ENCODE measurements around the gene RAF1.
A peak's percentile ranks its signal among the peaks of the same experiment; 100 is the strongest.
"Not testable (repeated sequence)": the region's sequence is repeated elsewhere in the genome, so short reads cannot be mapped to it uniquely, and the experiment has no call there.

The RAF1 gene

DNA sequence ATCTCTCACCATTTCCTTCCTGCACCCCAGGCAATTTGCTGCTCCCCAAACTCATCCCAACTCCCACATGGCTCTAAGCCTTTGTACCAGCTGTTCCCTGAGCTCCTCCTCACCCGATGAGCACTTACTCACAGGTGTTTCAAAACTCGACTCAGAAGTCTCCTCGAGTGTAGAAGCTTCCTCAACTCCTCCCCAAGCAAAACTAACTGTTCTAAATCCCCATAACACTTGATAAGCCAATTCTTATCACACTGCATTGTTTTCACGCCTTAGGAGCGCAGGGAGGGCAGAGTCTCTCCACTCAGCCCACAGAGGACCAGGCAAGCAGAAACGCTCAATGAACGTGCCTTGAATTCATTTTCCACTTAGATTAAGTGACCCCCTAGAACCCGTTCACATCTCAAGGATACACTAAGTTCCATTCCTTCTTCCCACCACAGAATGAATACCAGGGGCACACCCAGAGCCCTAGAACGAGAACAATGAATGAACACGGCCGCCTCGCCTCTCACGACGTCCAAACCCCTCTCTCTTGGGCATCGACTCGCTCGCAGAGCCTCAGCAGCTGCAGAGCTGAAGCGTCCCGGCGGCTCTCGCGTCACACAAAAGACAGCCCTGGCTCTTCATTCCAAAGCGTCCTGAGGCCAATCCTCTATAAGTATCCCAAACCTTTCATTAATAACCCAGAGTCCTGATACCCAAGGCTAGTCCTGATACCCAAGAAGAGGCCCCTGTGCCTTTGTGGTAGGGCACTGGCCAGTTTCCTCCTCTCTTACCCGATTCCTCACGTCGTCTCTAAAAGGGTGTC lies 1.1 kb downstream of the RAF1 start:
- Histone ChIP-seq H3K4me1 (ENCODE audit: insufficient read depth, low read length) (peaks cover 19% of the 10 kb centered on the region; the same call in 1 of the 2 replicates), H3K9ac (ENCODE audit: low read depth, low read length) (peak overlapping the region; percentile 99), H3K36me3 (ENCODE audit: insufficient read depth, low read length) (no peaks in the 10 kb centered on the region), H3K9me3 (ENCODE audit: control insufficient read depth, insufficient read depth, low read length) (no peaks in the 10 kb centered on the region)

DNA sequence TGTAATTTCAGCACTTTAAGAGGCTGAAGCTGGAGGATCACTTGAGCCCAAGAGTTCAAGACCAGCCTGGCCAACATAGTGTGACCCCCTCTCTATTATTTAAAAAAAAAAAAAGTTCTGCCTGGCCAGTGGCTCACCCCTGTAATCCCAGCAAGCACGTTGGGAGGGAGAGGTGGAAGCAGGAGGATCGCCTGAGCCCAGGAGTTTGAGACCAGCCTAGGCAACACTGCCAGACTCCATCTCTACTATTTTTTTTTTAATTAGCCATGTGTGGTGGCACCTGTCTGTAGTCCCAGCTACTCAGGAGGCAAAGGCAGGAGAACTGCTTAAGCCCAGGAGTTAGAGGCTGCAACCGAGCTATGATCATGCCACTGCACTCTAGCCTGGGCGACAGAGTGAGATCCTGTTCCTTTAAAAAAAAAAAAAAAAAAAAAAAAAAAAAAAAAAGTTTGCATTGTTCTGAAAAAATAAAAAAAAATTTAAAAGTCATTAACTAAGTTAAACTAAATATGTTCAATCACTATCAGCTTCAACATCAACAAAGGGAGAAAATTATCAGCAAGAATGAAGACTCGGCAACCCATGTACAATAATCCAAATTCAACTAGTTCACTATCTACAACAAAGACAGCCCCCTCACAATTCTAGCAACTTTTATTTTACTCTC lies 1.9 kb downstream of the RAF1 start:
- peaks cover 19% of the 10 kb centered on the region; the same call in 1 of the 2 replicates for H3K4me1 ChIP-seq (ENCODE audit: insufficient read depth, low read length)
- no peaks in the 10 kb centered on the region for H3K9me3 ChIP-seq (ENCODE audit: control insufficient read depth, insufficient read depth, low read length)
- peak overlapping the region; percentile 99 for H3K9ac ChIP-seq (ENCODE audit: low read depth, low read length)
- no peaks in the 10 kb centered on the region for H3K36me3 ChIP-seq (ENCODE audit: insufficient read depth, low read length)

DNA sequence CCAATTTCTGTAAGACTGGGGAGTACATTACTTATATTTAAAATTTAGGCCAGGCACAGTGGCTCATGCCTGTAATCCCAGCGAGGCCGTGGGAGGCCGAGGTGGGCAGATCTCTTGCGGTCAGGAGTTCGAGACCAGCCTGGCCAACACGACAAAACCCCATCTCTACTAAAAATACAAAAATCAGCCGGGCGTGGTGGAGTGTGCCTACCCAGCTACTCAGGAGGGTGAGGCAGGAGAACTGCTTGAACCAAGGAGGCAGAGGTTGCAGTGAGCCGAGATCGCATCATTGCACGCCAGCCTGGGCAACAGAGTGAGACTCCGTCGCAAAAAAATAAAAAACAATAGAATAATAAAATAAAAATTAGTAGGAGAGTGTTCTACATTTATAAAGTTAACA lies 2.5 kb downstream of the RAF1 start:
- H3K9me3 ChIP-seq (ENCODE audit: control insufficient read depth, insufficient read depth, low read length) = not testable (repeated sequence)

DNA sequence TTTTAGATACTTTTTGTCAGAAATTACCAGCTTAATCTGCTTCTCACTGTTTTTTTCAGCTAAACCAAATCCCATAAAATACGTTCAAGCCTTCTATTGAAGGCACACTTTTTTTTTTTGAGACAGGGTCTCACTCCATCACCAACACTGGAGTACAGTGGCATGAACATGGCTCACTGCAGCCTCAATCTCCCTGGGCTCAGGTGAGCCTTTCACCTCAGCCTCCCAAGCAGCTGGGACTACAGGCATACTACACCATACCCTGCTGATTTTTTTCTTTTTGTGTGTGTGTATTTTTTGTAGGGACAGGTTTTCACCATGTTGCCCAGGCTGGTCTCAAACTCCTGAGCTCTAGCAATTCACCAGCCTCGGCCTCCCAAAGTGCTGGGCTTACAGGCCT lies 3.7 kb downstream of the RAF1 start:
- Histone ChIP-seq H3K9me3 (ENCODE audit: control insufficient read depth, insufficient read depth, low read length) (no peaks in the 10 kb centered on the region), H3K4me1 (ENCODE audit: insufficient read depth, low read length) (peaks cover 25% of the 10 kb centered on the region), H3K36me3 (ENCODE audit: insufficient read depth, low read length) (no peaks in the 10 kb centered on the region), H3K9ac (ENCODE audit: low read depth, low read length) (no peak overlapping the region)

More for the DNA sequence above, 2.5 kb downstream of the RAF1 start:
- H3K4me1 ChIP-seq (ENCODE audit: insufficient read depth, low read length) = peaks cover 20% of the 10 kb centered on the region
- H3K9ac ChIP-seq (ENCODE audit: low read depth, low read length); H3K36me3 ChIP-seq (ENCODE audit: insufficient read depth, low read length): not testable (repeated sequence)

DNA sequence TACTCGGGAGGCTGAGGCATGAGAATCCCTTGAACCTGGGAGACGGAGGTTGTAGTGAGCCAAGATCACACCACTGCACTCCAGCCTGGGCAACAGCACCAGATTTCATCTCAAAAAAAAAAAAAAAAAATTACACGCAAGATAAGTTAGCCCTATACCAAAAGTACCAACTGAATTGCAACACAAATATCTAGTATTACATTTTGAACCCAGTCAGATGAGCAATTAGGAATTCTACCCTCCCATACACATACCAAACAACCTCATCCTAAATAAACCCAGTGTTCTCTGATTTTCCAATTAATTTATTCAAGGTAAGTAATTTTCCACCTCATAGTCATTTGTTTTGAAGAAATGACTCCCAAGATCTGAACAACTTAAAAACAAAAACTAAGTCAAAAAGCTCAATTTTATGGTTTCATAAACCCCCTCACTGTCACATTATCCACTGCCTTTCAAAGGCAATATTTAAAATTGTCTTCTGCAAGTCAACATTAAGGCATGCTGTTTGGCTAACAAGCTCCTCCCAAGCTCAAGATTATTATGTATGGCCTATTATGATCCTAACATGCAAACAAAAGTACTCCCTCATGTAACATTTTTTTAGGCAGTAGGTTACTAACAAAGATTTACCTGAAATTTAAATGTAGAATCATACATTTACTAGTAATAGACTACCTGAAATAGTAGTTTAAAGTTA lies 4.5 kb downstream of the RAF1 start:
- Histone ChIP-seq H3K9me3 (ENCODE audit: control insufficient read depth, insufficient read depth, low read length) (no peaks in the 10 kb centered on the region), H3K9ac (ENCODE audit: low read depth, low read length) (no peak overlapping the region), H3K36me3 (ENCODE audit: insufficient read depth, low read length) (no peaks in the 10 kb centered on the region), H3K4me1 (ENCODE audit: insufficient read depth, low read length) (peaks cover 25% of the 10 kb centered on the region)

DNA sequence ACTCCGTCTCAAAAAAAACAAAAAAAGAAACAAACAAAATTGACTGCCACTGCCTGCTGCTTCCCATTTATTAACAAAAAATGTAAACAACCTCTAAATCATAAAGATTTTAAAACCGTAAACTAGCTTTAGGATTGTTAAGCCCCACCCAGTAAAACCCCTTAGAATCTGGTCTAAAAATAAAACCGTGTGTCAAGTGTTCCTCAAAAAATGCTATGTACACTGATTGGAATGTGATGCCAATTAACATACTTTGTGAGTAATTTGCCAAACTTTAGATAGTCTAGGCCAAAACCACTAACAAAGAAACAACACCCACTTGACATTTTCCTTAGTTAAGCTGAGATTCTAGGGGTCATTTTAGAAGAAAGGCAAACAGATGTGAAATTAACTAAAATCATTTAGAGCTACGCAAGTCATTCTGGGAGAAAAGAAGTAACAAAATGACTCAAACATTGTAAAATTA lies 5.3 kb downstream of the RAF1 start:
- H3K9me3 ChIP-seq (ENCODE audit: control insufficient read depth, insufficient read depth, low read length) = no peaks in the 10 kb centered on the region
- peaks cover 25% of the 10 kb centered on the region for H3K4me1 ChIP-seq (ENCODE audit: insufficient read depth, low read length)
- no peak overlapping the region for H3K9ac ChIP-seq (ENCODE audit: low read depth, low read length)
- H3K36me3 ChIP-seq (ENCODE audit: insufficient read depth, low read length) = no peaks in the 10 kb centered on the region

DNA sequence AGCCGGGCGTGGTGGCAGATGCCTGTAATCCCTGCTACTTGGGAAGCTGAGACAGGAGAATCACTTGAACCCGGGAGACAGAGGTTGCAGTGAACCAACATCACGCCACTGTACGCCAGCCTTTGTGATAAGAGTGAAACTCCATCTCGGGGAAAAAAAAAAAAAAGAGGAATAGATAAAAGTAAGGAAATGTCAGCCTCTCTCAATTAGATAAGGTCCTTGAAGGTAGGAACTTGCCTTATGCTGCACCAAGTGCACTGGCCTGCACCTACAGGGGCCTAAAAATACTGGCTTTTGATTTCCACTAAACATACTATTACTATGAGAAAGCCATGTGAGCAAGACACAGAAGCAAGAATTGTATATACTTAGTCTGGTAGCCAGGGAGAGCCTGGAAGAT lies 7.1 kb downstream of the RAF1 start:
- H3K9me3 ChIP-seq (ENCODE audit: control insufficient read depth, insufficient read depth, low read length) = no peaks in the 10 kb centered on the region
- no peaks in the 10 kb centered on the region for H3K36me3 ChIP-seq (ENCODE audit: insufficient read depth, low read length)
- H3K4me1 ChIP-seq (ENCODE audit: insufficient read depth, low read length) = peaks cover 25% of the 10 kb centered on the region
- H3K9ac ChIP-seq (ENCODE audit: low read depth, low read length) = no peak overlapping the region

DNA sequence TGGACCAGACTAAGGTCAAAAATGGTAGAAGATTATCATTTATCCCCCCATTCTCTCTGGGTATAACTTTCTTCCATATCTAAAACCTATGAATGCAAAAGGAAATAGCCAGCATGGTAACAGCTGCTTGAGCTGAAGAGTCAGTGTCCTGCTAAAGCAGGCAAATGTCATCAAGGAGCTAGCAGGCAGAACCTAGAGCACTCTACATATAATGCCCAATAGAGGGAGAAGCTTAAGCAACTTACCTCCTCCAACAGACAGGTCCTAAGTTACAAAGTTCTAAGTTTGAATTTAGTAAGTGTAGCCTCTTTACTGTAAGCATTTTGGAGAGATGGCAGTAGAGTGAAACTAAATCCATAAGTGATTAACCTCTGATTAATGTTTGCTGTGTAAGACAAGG lies 7.7 kb downstream of the RAF1 start:
- Histone ChIP-seq H3K9me3 (ENCODE audit: control insufficient read depth, insufficient read depth, low read length) (no peaks in the 10 kb centered on the region), H3K4me1 (ENCODE audit: insufficient read depth, low read length) (peaks cover 25% of the 10 kb centered on the region), H3K9ac (ENCODE audit: low read depth, low read length) (no peak overlapping the region)

DNA sequence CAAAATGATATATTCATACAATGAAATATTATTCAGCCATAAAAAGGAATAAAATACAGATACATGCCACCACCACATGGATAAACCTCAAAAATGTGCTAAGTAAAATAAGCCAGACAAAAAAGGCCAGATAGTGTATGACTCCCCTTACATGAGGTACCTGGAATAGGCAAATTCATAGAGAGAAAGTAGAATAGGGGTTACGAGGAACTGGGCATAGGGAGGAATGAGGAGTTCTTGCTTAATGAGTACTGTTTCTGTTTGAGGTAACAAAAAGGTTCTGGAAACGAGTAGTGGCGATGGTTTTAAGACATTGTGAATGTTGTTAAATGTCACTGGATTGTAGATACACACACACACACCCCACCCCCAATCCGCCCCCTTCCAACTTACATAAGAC lies 8.2 kb downstream of the RAF1 start:
- H3K4me1 ChIP-seq (ENCODE audit: insufficient read depth, low read length) = peaks cover 25% of the 10 kb centered on the region
- H3K36me3 ChIP-seq (ENCODE audit: insufficient read depth, low read length) = no peaks in the 10 kb centered on the region
- no peaks in the 10 kb centered on the region for H3K9me3 ChIP-seq (ENCODE audit: control insufficient read depth, insufficient read depth, low read length)
- H3K9ac ChIP-seq (ENCODE audit: low read depth, low read length) = no peak overlapping the region

More for the DNA sequence above, 7.7 kb downstream of the RAF1 start:
- no peaks in the 10 kb centered on the region for H3K36me3 ChIP-seq (ENCODE audit: insufficient read depth, low read length)

DNA sequence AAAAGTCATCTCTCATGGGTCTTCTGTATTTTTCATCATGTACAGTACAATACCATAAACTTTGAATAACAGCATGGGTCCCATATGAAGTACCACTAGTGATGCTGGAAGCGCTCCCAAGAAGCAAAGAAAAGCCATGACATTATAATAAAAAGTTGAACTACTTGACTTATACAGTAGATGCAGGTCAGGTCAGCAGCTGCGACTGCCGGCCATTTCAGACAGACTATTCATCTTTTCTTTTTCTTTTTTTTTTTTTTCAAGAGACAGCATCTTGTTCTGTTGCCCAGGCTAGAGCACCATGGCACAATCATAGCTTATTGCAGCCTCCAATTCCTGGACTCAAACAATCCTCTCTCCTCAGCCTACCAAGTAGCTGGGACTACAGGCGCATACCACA lies 10.2 kb downstream of the RAF1 start:
- no peaks in the 10 kb centered on the region for H3K36me3 ChIP-seq (ENCODE audit: insufficient read depth, low read length)

DNA sequence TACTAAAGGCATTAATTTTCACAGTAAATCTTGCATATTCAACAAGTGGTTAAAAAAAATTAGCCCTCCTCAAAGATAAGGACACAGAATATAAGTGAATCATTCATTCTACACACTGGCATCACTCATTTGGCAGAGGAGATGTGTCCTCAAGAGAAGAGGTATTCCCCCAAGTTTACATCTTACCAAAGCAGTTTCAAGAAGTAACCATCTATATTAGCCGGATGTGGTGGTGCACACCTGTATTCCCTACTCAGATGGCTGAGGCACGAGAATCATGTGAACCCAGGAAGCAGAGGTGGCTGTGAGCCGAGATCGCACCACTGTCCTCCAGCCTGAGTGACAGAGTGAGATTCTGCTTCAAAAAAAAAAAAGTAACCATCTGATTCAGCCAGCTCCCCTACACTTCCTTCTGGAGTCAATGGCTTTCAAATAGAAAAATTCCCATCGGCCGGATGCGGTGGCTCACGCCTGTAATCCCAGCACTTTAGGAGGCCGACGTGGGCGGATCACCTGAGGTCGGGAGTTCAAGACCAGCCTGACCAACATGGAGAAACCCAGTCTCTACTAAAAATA lies 15.4 kb downstream of the RAF1 start:
- Histone ChIP-seq H3K9ac (ENCODE audit: low read depth, low read length) (no peak overlapping the region), H3K9me3 (ENCODE audit: control insufficient read depth, insufficient read depth, low read length) (no peaks in the 10 kb centered on the region), H3K4me1 (ENCODE audit: insufficient read depth, low read length) (no peaks in the 10 kb centered on the region), H3K36me3 (ENCODE audit: insufficient read depth, low read length) (no peaks in the 10 kb centered on the region)

More for the DNA sequence above, 10.2 kb downstream of the RAF1 start:
- Histone ChIP-seq H3K9me3 (ENCODE audit: control insufficient read depth, insufficient read depth, low read length) (no peaks in the 10 kb centered on the region), H3K9ac (ENCODE audit: low read depth, low read length) (no peak overlapping the region), H3K4me1 (ENCODE audit: insufficient read depth, low read length) (peaks cover 11% of the 10 kb centered on the region)

DNA sequence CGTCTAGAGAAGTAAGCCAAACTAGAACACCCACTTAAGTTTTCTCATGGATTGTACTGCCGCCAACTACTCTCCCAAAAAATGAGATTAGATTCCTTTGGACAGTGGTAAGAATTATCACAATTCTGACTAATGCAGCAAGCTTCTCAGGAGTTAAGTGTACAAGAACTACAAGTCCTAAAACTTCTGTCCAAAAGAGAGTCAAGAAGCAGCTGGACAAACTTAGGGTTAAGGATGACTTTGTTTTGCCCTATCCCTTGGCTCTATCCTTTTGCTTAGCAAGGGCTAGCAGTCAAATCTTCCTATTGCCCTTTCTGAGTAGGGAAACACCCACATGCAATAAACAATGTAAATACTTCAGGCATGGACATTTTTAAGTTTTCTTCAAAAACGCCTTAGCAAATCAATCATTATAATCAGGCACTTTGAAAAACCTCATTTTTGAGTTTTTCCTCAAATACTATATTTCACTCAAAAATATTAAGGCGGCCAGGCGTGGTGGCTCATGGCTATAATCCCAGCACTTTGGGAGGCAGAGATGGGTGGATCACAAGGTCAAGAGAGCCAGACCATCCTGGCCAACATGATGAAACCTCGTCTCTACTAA lies 19.5 kb downstream of the RAF1 start:
- no peak overlapping the region for H3K9ac ChIP-seq (ENCODE audit: low read depth, low read length)
- no peaks in the 10 kb centered on the region for H3K36me3 ChIP-seq (ENCODE audit: insufficient read depth, low read length)
- no peaks in the 10 kb centered on the region for H3K4me1 ChIP-seq (ENCODE audit: insufficient read depth, low read length)
- no peaks in the 10 kb centered on the region for H3K9me3 ChIP-seq (ENCODE audit: control insufficient read depth, insufficient read depth, low read length)

DNA sequence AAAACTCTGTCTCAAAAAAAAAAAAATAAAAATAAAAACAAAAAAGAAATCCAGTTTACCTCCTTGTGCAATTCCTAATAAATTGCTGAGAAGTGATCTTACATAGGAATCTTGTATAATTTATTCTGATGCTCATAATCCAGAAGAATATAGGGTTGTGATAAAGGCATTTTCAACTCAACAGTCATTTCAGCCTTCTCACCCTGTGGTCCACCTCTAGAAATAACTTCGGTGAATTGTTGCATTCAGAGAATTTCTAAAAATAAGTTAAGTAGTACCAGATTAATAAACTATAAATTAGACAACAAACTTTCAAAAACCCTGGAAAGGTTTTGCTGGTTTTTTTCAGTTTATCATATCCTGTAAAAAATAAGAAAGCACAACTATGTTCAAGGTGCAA lies 20.2 kb downstream of the RAF1 start:
- Histone ChIP-seq H3K9me3 (ENCODE audit: control insufficient read depth, insufficient read depth, low read length) (no peaks in the 10 kb centered on the region), H3K4me1 (ENCODE audit: insufficient read depth, low read length) (no peaks in the 10 kb centered on the region), H3K9ac (ENCODE audit: low read depth, low read length) (no peak overlapping the region), H3K36me3 (ENCODE audit: insufficient read depth, low read length) (no peaks in the 10 kb centered on the region)

DNA sequence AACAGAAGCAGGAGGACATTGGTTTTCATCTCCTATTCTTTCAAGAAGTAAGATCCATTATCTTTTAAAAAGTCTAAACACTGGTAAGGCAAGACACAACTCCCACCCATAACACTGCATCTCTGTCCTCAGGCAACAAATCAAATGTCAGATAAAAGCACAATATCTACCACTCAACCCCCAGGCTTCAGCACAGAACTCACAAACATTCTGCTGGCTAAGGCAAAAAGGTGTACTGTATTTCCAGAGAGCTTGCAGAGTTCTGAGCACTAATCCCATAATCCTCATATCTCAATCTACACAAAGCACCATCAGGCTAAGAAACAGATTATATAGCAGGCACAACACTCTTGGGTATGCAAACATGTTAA lies 20.9 kb downstream of the RAF1 start:
- Histone ChIP-seq H3K36me3 (ENCODE audit: insufficient read depth, low read length) (no peaks in the 10 kb centered on the region), H3K4me1 (ENCODE audit: insufficient read depth, low read length) (peaks cover 4% of the 10 kb centered on the region), H3K9me3 (ENCODE audit: control insufficient read depth, insufficient read depth, low read length) (no peaks in the 10 kb centered on the region), H3K9ac (ENCODE audit: low read depth, low read length) (no peak overlapping the region)

All from ES-I3 (cell line).